ENCODE results near the gene CSNK1G1. TPM values are rescaled to one million over a fixed set of nuclear protein-coding genes. Genes with fewer than 3 reads are reported as not detected.

CSNK1G1 gene
- total and polyA plus RNA-seq, 2 of the 8 experiments (the other 6 are each of a cell fraction or from before 2014, with no cell fraction given) = 6.0 to 12.9 TPM

DNA sequence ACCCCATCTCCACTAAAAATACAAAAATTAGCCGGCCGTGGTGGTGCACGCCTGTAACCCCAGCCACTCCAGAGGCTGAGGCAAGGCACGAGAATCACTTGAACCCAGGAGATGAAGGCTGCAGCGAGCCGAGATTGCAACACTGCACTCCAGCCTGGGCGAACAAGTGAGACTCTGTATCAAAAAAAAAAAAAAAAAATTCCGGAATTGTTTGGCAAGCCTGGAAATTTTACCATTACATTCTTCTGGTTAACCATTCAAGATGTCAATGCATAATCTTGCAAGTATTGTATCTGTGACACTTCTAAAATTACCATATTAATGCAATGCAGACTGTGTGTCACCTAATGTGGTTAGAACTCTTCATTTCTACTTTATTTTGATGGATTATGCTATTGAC is 67.0 kb downstream of the CSNK1G1 start:
- Histone ChIP-seq H3K9ac (replicated peaks in 1 of 4; ENCODE audit: extremely low read depth in 1 of 4, low read depth in 3 of 4, low read length in 3 of 4) (no peak overlapping the region), H3K79me2 (ENCODE audit: control insufficient read depth in 1 of 2, insufficient read depth in 2 of 2, low read length in 2 of 2) (peaks cover 0 to 10% of the 10 kb centered on the region in 2 experiments; a peak in 1 of 4 replicates), H2AK5ac (ENCODE audit: low read depth, low read length) (no peak overlapping the region), H3K56ac (replicated peaks; ENCODE audit: insufficient read length, low read depth, low read length) (no peak overlapping the region), H2BK5ac (ENCODE audit: low read depth, low read length) (no peak overlapping the region), H4K8ac (ENCODE audit: extremely low read depth, insufficient read depth, low read length) (no peak overlapping the region), H3K4me3 (ENCODE audit: extremely low read depth in 1 of 4, insufficient read depth in 2 of 4, low read depth in 3 of 4, low read length in 4 of 4) (no peak overlapping the region), H3K4me1 (replicated peaks in 1 of 4; ENCODE audit: control insufficient read depth in 3 of 4, insufficient read depth in 4 of 4, low read length in 3 of 4) (peaks cover 0 to 3% (median 0%) of the 10 kb centered on the region in 4 experiments; a peak in 1 of 7 replicates), H3K4me2 (ENCODE audit: insufficient read depth in 1 of 2, low read depth in 2 of 2, low read length in 2 of 2) (no peak overlapping the region), H2BK15ac (ENCODE audit: low read length) (no peak overlapping the region), H3K14ac (ENCODE audit: insufficient read length) (no peak overlapping the region), H4K5ac (ENCODE audit: insufficient read length, low read depth, low read length) (no peak overlapping the region), H3K18ac (ENCODE audit: extremely low read depth, low read length) (no peak overlapping the region), H3K23ac (ENCODE audit: insufficient read length) (no peak overlapping the region), H2BK120ac (replicated peaks; ENCODE audit: low read depth, low read length) (no peak overlapping the region), H2BK12ac (ENCODE audit: low read depth, low read length) (no peak overlapping the region), H3K36me3 (ENCODE audit: control insufficient read depth in 2 of 4, insufficient read depth in 4 of 4, low read length in 3 of 4) (no peaks in the 10 kb centered on the region), H3K23me2 (ENCODE audit: low read depth, low read length) (no peaks in the 10 kb centered on the region), H2BK20ac (ENCODE audit: low read length) (no peak overlapping the region), H2AFZ (ENCODE audit: low read length) (no peak overlapping the region), H3K79me1 (ENCODE audit: low read depth, low read length) (peaks cover 6% of the 10 kb centered on the region; the same call in 1 of the 2 replicates), H3K27ac (ENCODE audit: low read depth, low read length) (no peak overlapping the region), H3K9me3 (ENCODE audit: insufficient read depth in 2 of 2, low read depth in 1 of 2, low read length in 1 of 2) (no peaks in the 10 kb centered on the region), H4K91ac (replicated peaks; ENCODE audit: insufficient read length, low read length) (no peak overlapping the region), H3K27me3 (replicated peaks in 1 of 4; ENCODE audit: control insufficient read depth in 3 of 4, extremely low read depth in 1 of 4, insufficient read depth in 3 of 4, low read length in 3 of 4) (no peaks in the 10 kb centered on the region), H3K4ac (replicated peaks; ENCODE audit: insufficient read length, low read depth, low read length) (no peak overlapping the region), H4K20me1 (replicated peaks in 1 of 2; ENCODE audit: control insufficient read depth in 1 of 2, insufficient read depth in 2 of 2, low read length in 2 of 2) (no peaks in the 10 kb centered on the region)
- CTCF ChIA-PET (ENCODE audit: partially characterized antibody) = interaction anchor here (0.6 kb wide), 1 partner anchor 63 kb away, joined by 4 read pairs; no protein-coding TSS in a partner anchor
- POLR2A ChIA-PET (ENCODE audit: partially characterized antibody) = interaction anchor here (0.6 kb wide), 1 partner anchor 24 kb away, joined by 3 read pairs; no protein-coding TSS in a partner anchor
- DNase-seq (ENCODE audit: low read depth in 1 of 2, low spot score in 2 of 2) = no peak
- FAIRE-seq = no peak
- 88% methylated on average over 8 of the region's 8 CpGs; no CpG with 5 or more reads in 1 of the 2 experiments for WGBS, 2 experiments (ENCODE audit: extremely low coverage in 1 of 2, insufficient coverage in 1 of 2, insufficient read length in 1 of 2, insufficient replicate concordance in 2 of 2, low coverage in 1 of 2, low lambda C conversion rate in 2 of 2, missing lambda C conversion rate in 1 of 2)
- TF ChIP-seq RNF2 (IDR thresholded peaks at IDR 0.05; ENCODE audit: borderline replicate concordance, low read depth, low read length, missing control alignments, poor library complexity, severe bottlenecking) (no peak), TCF12 (IDR thresholded peaks at IDR 0.05; ENCODE audit: low read depth, low read length) (no peak), GTF2F1 (IDR thresholded peaks at IDR 0.05; ENCODE audit: borderline replicate concordance, low read depth, low read length) (no peak), CTBP2 (IDR thresholded peaks at IDR 0.05; ENCODE audit: borderline replicate concordance, insufficient read depth, insufficient read length, low read length) (no peak), POLR2A (IDR thresholded peaks at IDR 0.05; ENCODE audit: control extremely low read depth in 1 of 2, low read depth in 2 of 2, low read length in 2 of 2) (no peak), TBP (IDR thresholded peaks at IDR 0.05; ENCODE audit: low read depth, low read length) (no peak), CBX5 (IDR thresholded peaks at IDR 0.05; ENCODE audit: low read depth, low read length) (no peak), PHF8 (conservative IDR thresholded peaks at IDR 0.05; ENCODE audit: low read depth, low read length) (no peak)
